Testis (tissue), 3 donors: ENCODE results near the gene RC3H2. TPM values are rescaled to one million over a fixed set of nuclear protein-coding genes. Genes with fewer than 3 reads are reported as not detected.
A peak's percentile ranks its signal among the peaks of the same experiment; 100 is the strongest.
"Not testable (repeated sequence)": the region's sequence is repeated elsewhere in the genome, so short reads cannot be mapped to it uniquely, and the experiment has no call there.

ENCODE experiments used
- DNase-seq: peaks from one replicate; pipeline ENCODE4 v3.0.0-alpha.2; 2019
- H3K27ac ChIP-seq, 2 donors: fragments of 200-600 bp; sonication (generic); one replicate each; pipeline ENCODE4 v1.5.1; 2019
- H3K27me3 ChIP-seq: fragments of 200-600 bp; sonication (generic); one replicate; pipeline ENCODE4 v1.5.1; 2019
- H3K36me3 ChIP-seq: fragments of 200-600 bp; sonication (generic); one replicate; pipeline ENCODE4 v1.5.1; 2017; ENCODE audit warnings: low read depth; ENCODE audit errors: missing control alignments
- H3K4me1 ChIP-seq: fragments of 200-600 bp; sonication (generic); one replicate; pipeline ENCODE4 v1.5.1; 2019
- H3K4me3 ChIP-seq, 2 donors: fragments of 200-600 bp; sonication (generic); one replicate each; pipeline ENCODE4 v1.5.1; 2017 to 2019
- H3K9me3 ChIP-seq: fragments of 200-600 bp; sonication (generic); one replicate; pipeline ENCODE4 v1.5.1; 2017
- CTCF ChIP-seq, 3 experiments: fragments of 450-650 bp in 2 of 3; fragments of 200-600 bp in 1 of 3; sonication (generic) in 1 of 3; IDR thresholded peaks; one replicate each; pipeline ENCODE4 v1.5.1; 2016 to 2019; ENCODE audit warnings: antibody characterized with exemption in 3 of 3, mild to moderate bottlenecking in 2 of 3, moderate library complexity in 1 of 3
- POLR2A ChIP-seq: fragments of 450-650 bp; IDR thresholded peaks from one replicate; pipeline ENCODE4 v1.6.1; 2017; ENCODE audit warnings: antibody characterized with exemption, mild to moderate bottlenecking, moderate library complexity
- WGBS, 2 donors: methylation state at CpG; one replicate each; pipeline ENCODE4 v1.1.5; 2018; 5-methylcytosine and 5-hydroxymethylcytosine counted together
- intact Hi-C: fragments of 100-400 bp; cut with DNase I; formaldehyde crosslinking; loops from one replicate; pipeline ENCODE4 v1.15.1; 2023; ENCODE audit warnings: low total_unique reads
- polyA plus RNA-seq: library from polyadenylated mRNA; stranded (reverse); fragments of 350-450 nt; fragmentation: Illumina TruSeq; extraction: RNeasy Lipid Tissue Mini Kit (QIAGEN cat#74804); gene quantifications from one replicate; pipeline ENCODE4 v1.2.3, GENCODE V29; 2014; ENCODE audit warnings: low read depth, low replicate concordance; ENCODE audit not compliant: insufficient read depth
- total RNA-seq, 2 donors: library from RNA; depleted of rRNA; stranded (reverse); fragments of >200 nt; gene quantifications; one replicate each; pipeline ENCODE4 v1.2.3, GENCODE V29; 2016

Gene RC3H2
- total and polyA plus RNA-seq, 3 donors from 2014 or later, result 26.1 to 78.6 (median 70.6) TPM

GRCh38 chr9:122912671-122912963, 7.5 kb upstream of the RC3H2 start:
- no peak for DNase-seq
- Histone ChIP-seq H3K36me3 (no peaks in the 10 kb centered on the region), H3K9me3 (no peaks in the 10 kb centered on the region), H3K27me3 (no peaks in the 10 kb centered on the region), H3K27ac (peak overlapping the region; percentile 63 to 72), H3K4me1 (peaks cover 8% of the 10 kb centered on the region), H3K4me3 (peak overlapping the region; percentile 82 to 84)
- TF ChIP-seq CTCF (IDR thresholded peaks at IDR 0.05) (no peak), POLR2A (no peak)
- 0 to 1% methylated on average over 9 of the region's 9 CpGs for WGBS, 2 donors
- intact Hi-C loops, result no loop called here

DNA sequence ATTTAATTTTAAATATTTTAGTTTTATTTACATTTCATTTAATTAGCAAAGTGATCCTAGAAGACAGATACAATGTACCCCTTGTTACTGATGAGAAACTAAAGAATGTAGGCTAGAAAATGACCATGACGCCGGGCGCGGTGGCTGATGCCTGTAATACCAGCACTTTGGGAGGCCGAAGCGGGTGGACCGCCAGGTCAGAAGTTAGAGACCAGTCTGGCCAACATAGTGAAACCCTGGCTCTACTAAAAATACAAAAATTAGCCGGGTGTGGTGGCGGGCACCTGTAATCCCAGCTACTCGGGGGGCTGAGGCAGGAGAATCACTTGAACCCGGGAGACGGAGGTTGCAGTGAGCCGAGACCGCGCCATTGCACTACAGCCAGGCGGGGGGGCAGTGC, 963 bp upstream of the RC3H2 start:
- DNase-seq, H3K36me3 ChIP-seq, H3K27me3 ChIP-seq, H3K9me3 ChIP-seq, intact Hi-C loops, H3K4me1 ChIP-seq: not testable (repeated sequence)
- 61 to 65% methylated on average over 16 of the region's 16 CpGs for WGBS, 2 donors
- peak overlapping the region in 1 of 2 donors; percentile 97 for H3K27ac ChIP-seq
- H3K4me3 ChIP-seq, result peak overlapping the region in 1 of 2 donors; percentile 82

DNA sequence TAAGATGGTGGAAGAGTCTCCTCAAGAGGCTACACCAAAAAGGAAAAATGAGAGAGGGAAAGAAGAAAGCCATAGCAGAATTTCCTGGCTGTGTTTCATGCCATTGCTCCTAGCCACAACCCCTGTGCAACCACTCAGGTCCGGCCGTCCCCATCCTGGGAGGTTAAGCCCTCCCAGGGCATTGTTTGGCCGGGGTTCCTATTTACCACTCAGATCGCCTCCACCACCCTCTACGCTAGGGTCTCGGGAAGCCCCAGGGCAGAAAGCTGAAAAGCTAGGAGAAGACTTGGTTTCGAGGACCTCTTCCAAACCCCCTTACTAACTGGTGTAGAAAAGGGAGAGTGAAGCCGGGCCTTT, 715 bp downstream of the RC3H2 start:
- DNase-seq, result peak; percentile 47
- Histone ChIP-seq H3K27me3 (no peaks in the 10 kb centered on the region), H3K36me3 (no peaks in the 10 kb centered on the region), H3K27ac (peak overlapping the region; percentile 86 to 97), H3K9me3 (no peaks in the 10 kb centered on the region), H3K4me1 (peaks cover 9% of the 10 kb centered on the region), H3K4me3 (peak overlapping the region; percentile 82 to 94)
- TF ChIP-seq CTCF (IDR thresholded peaks at IDR 0.05) (no peak), POLR2A (no peak)
- 0 to 1% methylated on average over 8 of the region's 8 CpGs for WGBS, 2 donors
- intact Hi-C loops, result no loop called here

GRCh38 chr9:122900791-122901190, 4.4 kb downstream of the RC3H2 start:
- peaks cover 9% of the 10 kb centered on the region for H3K4me1 ChIP-seq
- H3K36me3 ChIP-seq, result no peaks in the 10 kb centered on the region
- H3K9me3 ChIP-seq, result no peaks in the 10 kb centered on the region
- no peak overlapping the region for H3K27ac ChIP-seq
- intact Hi-C loops, result no loop called here
- H3K27me3 ChIP-seq, result no peaks in the 10 kb centered on the region
- 67 to 73% methylated on average over 2 of the region's 2 CpGs for WGBS, 2 donors
- no peak for DNase-seq
- TF ChIP-seq POLR2A, result no peak
- TF ChIP-seq CTCF (IDR thresholded peaks at IDR 0.05), result no peak
- no peak overlapping the region for H3K4me3 ChIP-seq

- H3K4me1 ChIP-seq, result peaks cover 4% of the 10 kb centered on the region
- intact Hi-C loops, result no loop called here
- no peaks in the 10 kb centered on the region for H3K27me3 ChIP-seq
- DNase-seq, result no peak
- H3K4me3 ChIP-seq, result no peak overlapping the region
- no peaks in the 10 kb centered on the region for H3K9me3 ChIP-seq
- no peak overlapping the region for H3K27ac ChIP-seq
- TF ChIP-seq CTCF (IDR thresholded peaks at IDR 0.05) (no peak), POLR2A (no peak)
- H3K36me3 ChIP-seq, result no peaks in the 10 kb centered on the region
- WGBS, 2 donors, result 90 to 100% methylated on average over 1 of the region's 1 CpG
Observed at GRCh38 chr9:122897969-122898368, 7.2 kb downstream of the RC3H2 start.
